ENCODE results near the gene RIT2.
A peak's percentile ranks its signal among the peaks of the same experiment; 100 is the strongest.

Gene RIT2

GRCh38 chr18:42778024-42778423 lies 337.5 kb downstream of the RIT2 start:
- no peak for DNase-seq
- no peak for TF ChIP-seq CTCF (IDR thresholded peaks at IDR 0.05)
- Mint-ChIP-seq H3K4me1 (peaks cover 15% of the 10 kb centered on the region), H3K27ac (no peak overlapping the region), H3K4me3 (no peak overlapping the region), H3K36me3 (ENCODE audit: low read depth) (no peaks in the 10 kb centered on the region), H3K9me3 (no peaks in the 10 kb centered on the region), H3K27me3 (ENCODE audit: low read depth, poor library complexity) (no peaks in the 10 kb centered on the region)

- H3K4me1 Mint-ChIP-seq = peaks cover 9% of the 10 kb centered on the region
- H3K9me3 Mint-ChIP-seq = no peaks in the 10 kb centered on the region
- no peaks in the 10 kb centered on the region for H3K36me3 Mint-ChIP-seq (ENCODE audit: low read depth)
- no peak overlapping the region for H3K4me3 Mint-ChIP-seq
- peak overlapping the region; percentile 83 for H3K27ac Mint-ChIP-seq
- no peak for TF ChIP-seq CTCF (IDR thresholded peaks at IDR 0.05)
- no peak for DNase-seq
- no peaks in the 10 kb centered on the region for H3K27me3 Mint-ChIP-seq (ENCODE audit: low read depth, poor library complexity)
Measured at GRCh38 chr18:42773870-42774269, 341.6 kb downstream of the RIT2 start.

GRCh38 chr18:42771936-42772335 lies 343.5 kb downstream of the RIT2 start:
- no peak for TF ChIP-seq CTCF (IDR thresholded peaks at IDR 0.05)
- Mint-ChIP-seq H3K9me3 (peaks cover 6% of the 10 kb centered on the region), H3K27me3 (ENCODE audit: low read depth, poor library complexity) (no peaks in the 10 kb centered on the region), H3K4me3 (no peak overlapping the region), H3K27ac (no peak overlapping the region), H3K36me3 (ENCODE audit: low read depth) (no peaks in the 10 kb centered on the region), H3K4me1 (peaks cover 9% of the 10 kb centered on the region)
- no peak for DNase-seq

GRCh38 chr18:42765302-42765701 lies 350.2 kb downstream of the RIT2 start:
- H3K27me3 Mint-ChIP-seq (ENCODE audit: low read depth, poor library complexity) = no peaks in the 10 kb centered on the region
- no peaks in the 10 kb centered on the region for H3K4me1 Mint-ChIP-seq
- H3K36me3 Mint-ChIP-seq (ENCODE audit: low read depth) = no peaks in the 10 kb centered on the region
- no peak overlapping the region for H3K27ac Mint-ChIP-seq
- no peak overlapping the region for H3K4me3 Mint-ChIP-seq
- peaks cover 13% of the 10 kb centered on the region for H3K9me3 Mint-ChIP-seq
- TF ChIP-seq CTCF (IDR thresholded peaks at IDR 0.05) = no peak
- no peak for DNase-seq

- Mint-ChIP-seq H3K9me3 (no peaks in the 10 kb centered on the region), H3K36me3 (ENCODE audit: low read depth) (no peaks in the 10 kb centered on the region), H3K4me1 (no peaks in the 10 kb centered on the region), H3K4me3 (no peak overlapping the region), H3K27ac (no peak overlapping the region), H3K27me3 (ENCODE audit: low read depth, poor library complexity) (no peaks in the 10 kb centered on the region)
- TF ChIP-seq CTCF (IDR thresholded peaks at IDR 0.05) = no peak
- no peak for DNase-seq
Measured at GRCh38 chr18:42760290-42760689, 355.2 kb downstream of the RIT2 start.

GRCh38 chr18:42758852-42759251 lies 356.6 kb downstream of the RIT2 start:
- Mint-ChIP-seq H3K36me3 (ENCODE audit: low read depth) (no peaks in the 10 kb centered on the region), H3K27me3 (ENCODE audit: low read depth, poor library complexity) (no peaks in the 10 kb centered on the region), H3K4me1 (no peaks in the 10 kb centered on the region), H3K9me3 (no peaks in the 10 kb centered on the region), H3K4me3 (no peak overlapping the region), H3K27ac (no peak overlapping the region)
- TF ChIP-seq CTCF (IDR thresholded peaks at IDR 0.05) = no peak
- no peak for DNase-seq

Measured in nephron progenitor cell (in vitro differentiated cells).